ENCODE results near the gene DNAJB5.
"Not testable (repeated sequence)": the region's sequence is repeated elsewhere in the genome, so short reads cannot be mapped to it uniquely, and the experiment has no call there.

Gene DNAJB5
- total RNA-seq, result 1.6 to 5.7 (median 2.4) reads per million in 9 experiments

GRCh38 chr9:34989003-34989945, at the start of gene DNAJB5:
DNAJB5 (plus strand) TSS chr9:34989745; CDS start chr9:34990631, 886 bp downstream.
- H3K9me3 Mint-ChIP-seq, result no peaks in the 10 kb centered on the region
- H3K4me1 Mint-ChIP-seq (ENCODE audit: low read depth in 2 of 2), result peaks cover 27 to 34% of the 10 kb centered on the region in 2 donors
- DNase-seq (peak; percentile 96 to 98 (median 97)), ATAC-seq (replicated peaks) (peak; percentile 92)
- H3K36me3 Mint-ChIP-seq (ENCODE audit: insufficient read depth), result peaks cover 14% of the 10 kb centered on the region
- peak within 1 kb of the TSS; percentile 84 to 92 for H3K4me3 Mint-ChIP-seq
- H3K27ac Mint-ChIP-seq, result peak within 1 kb of the TSS; percentile 81 to 96
- H3K27me3 Mint-ChIP-seq, result peaks cover 0 to 13% of the 10 kb centered on the region in 2 donors

GRCh38 chr9:34939989-34940388, 49.6 kb upstream of the DNAJB5 start:
- not testable (repeated sequence) for H3K4me1 Mint-ChIP-seq (ENCODE audit: low read depth in 2 of 2); H3K36me3 Mint-ChIP-seq (ENCODE audit: insufficient read depth); DNase-seq; H3K4me3 Mint-ChIP-seq; H3K9me3 Mint-ChIP-seq; ATAC-seq (replicated peaks); H3K27ac Mint-ChIP-seq
- H3K27me3 Mint-ChIP-seq, result peaks cover 17 to 64% of the 10 kb centered on the region in 2 donors

GRCh38 chr9:34948451-34948850, 41.1 kb upstream of the DNAJB5 start:
- DNase-seq, result no peak
- Mint-ChIP-seq H3K4me3 (no peak overlapping the region), H3K36me3 (ENCODE audit: insufficient read depth) (no peaks in the 10 kb centered on the region)

GRCh38 chr9:34954225-34954624, 35.3 kb upstream of the DNAJB5 start:
- Mint-ChIP-seq H3K27me3 (peaks cover 51 to 52% of the 10 kb centered on the region in 2 donors), H3K36me3 (ENCODE audit: insufficient read depth) (no peaks in the 10 kb centered on the region), H3K4me1 (ENCODE audit: low read depth in 2 of 2) (peaks cover 0 to 1% of the 10 kb centered on the region in 2 donors), H3K27ac (no peak overlapping the region), H3K4me3 (no peak overlapping the region), H3K9me3 (no peaks in the 10 kb centered on the region)
- ATAC-seq (replicated peaks) (no peak), DNase-seq (no peak)

More at GRCh38 chr9:34948451-34948850, 41.1 kb upstream of the DNAJB5 start:
- Mint-ChIP-seq H3K27ac (no peak overlapping the region), H3K4me1 (ENCODE audit: low read depth in 2 of 2) (peaks cover 0 to 1% of the 10 kb centered on the region in 2 donors), H3K9me3 (no peaks in the 10 kb centered on the region), H3K27me3 (peaks cover 48 to 53% of the 10 kb centered on the region in 2 donors)
- no peak for ATAC-seq (replicated peaks)

GRCh38 chr9:34956066-34956465, 33.5 kb upstream of the DNAJB5 start:
- H3K36me3 Mint-ChIP-seq (ENCODE audit: insufficient read depth); H3K27ac Mint-ChIP-seq: not testable (repeated sequence)
- H3K27me3 Mint-ChIP-seq, result peaks cover 57 to 59% of the 10 kb centered on the region in 2 donors

GRCh38 chr9:34956648-34957047, 32.9 kb upstream of the DNAJB5 start:
- H3K4me1 Mint-ChIP-seq (ENCODE audit: low read depth in 2 of 2), result peaks cover 0 to 1% of the 10 kb centered on the region in 2 donors
- H3K36me3 Mint-ChIP-seq (ENCODE audit: insufficient read depth), result no peaks in the 10 kb centered on the region
- peaks cover 57 to 59% of the 10 kb centered on the region in 2 donors for H3K27me3 Mint-ChIP-seq
- H3K9me3 Mint-ChIP-seq, result no peaks in the 10 kb centered on the region
- ATAC-seq (replicated peaks), result no peak
- H3K4me3 Mint-ChIP-seq, result no peak overlapping the region
- DNase-seq, result no peak
- no peak overlapping the region for H3K27ac Mint-ChIP-seq

More at GRCh38 chr9:34956066-34956465, 33.5 kb upstream of the DNAJB5 start:
- not testable (repeated sequence) for H3K4me1 Mint-ChIP-seq (ENCODE audit: low read depth in 2 of 2); DNase-seq; H3K4me3 Mint-ChIP-seq; ATAC-seq (replicated peaks); H3K9me3 Mint-ChIP-seq

- peaks cover 55 to 63% of the 10 kb centered on the region in 2 donors for H3K27me3 Mint-ChIP-seq
- no peaks in the 10 kb centered on the region for H3K9me3 Mint-ChIP-seq
- H3K4me3 Mint-ChIP-seq, result peak within 1 kb of the TSS; percentile 48 to 58
These were observed 31.8 kb upstream of the DNAJB5 start, which contains the start of gene PHF24 for GRCh38 chr9:34957492-34958410. PHF24 (plus strand) TSS chr9:34958285; CDS start chr9:34971299, 13,014 bp downstream.

GRCh38 chr9:34958411-34958982, 31.0 kb upstream of the DNAJB5 start:
- H3K4me3 Mint-ChIP-seq, result peak overlapping the region in 1 of 2 donors; percentile 43
- peak in 1 of 3 experiments; percentile 4 for DNase-seq
- H3K9me3 Mint-ChIP-seq, result no peaks in the 10 kb centered on the region
- H3K27me3 Mint-ChIP-seq, result peaks cover 55 to 70% of the 10 kb centered on the region in 2 donors
- no peak for ATAC-seq (replicated peaks)
- no peaks in the 10 kb centered on the region for H3K36me3 Mint-ChIP-seq (ENCODE audit: insufficient read depth)
- peaks cover 0 to 1% of the 10 kb centered on the region in 2 donors for H3K4me1 Mint-ChIP-seq (ENCODE audit: low read depth in 2 of 2)
- H3K27ac Mint-ChIP-seq, result no peak overlapping the region

More at GRCh38 chr9:34957492-34958410, 31.8 kb upstream of the DNAJB5 start, which contains the start of gene PHF24:
- H3K27ac Mint-ChIP-seq, result no peak within 1 kb of the TSS
- no peaks in the 10 kb centered on the region for H3K36me3 Mint-ChIP-seq (ENCODE audit: insufficient read depth)
- H3K4me1 Mint-ChIP-seq (ENCODE audit: low read depth in 2 of 2), result peaks cover 0 to 1% of the 10 kb centered on the region in 2 donors
- DNase-seq (peak in 1 of 3 experiments; percentile 9), ATAC-seq (replicated peaks) (peak; percentile 85)

- DNase-seq (no peak), ATAC-seq (replicated peaks) (no peak)
- H3K36me3 Mint-ChIP-seq (ENCODE audit: insufficient read depth), result no peaks in the 10 kb centered on the region
- H3K27me3 Mint-ChIP-seq, result peaks cover 63 to 75% of the 10 kb centered on the region in 2 donors
- H3K4me1 Mint-ChIP-seq (ENCODE audit: low read depth in 2 of 2), result peaks cover 0 to 1% of the 10 kb centered on the region in 2 donors
- no peak overlapping the region for H3K4me3 Mint-ChIP-seq
- no peaks in the 10 kb centered on the region for H3K9me3 Mint-ChIP-seq
- H3K27ac Mint-ChIP-seq, result no peak overlapping the region
These were observed 30.1 kb upstream of the DNAJB5 start for GRCh38 chr9:34959461-34959860.

- Mint-ChIP-seq H3K27ac (no peak overlapping the region), H3K4me1 (ENCODE audit: low read depth in 2 of 2) (peaks cover 0 to 1% of the 10 kb centered on the region in 2 donors), H3K9me3 (no peaks in the 10 kb centered on the region), H3K36me3 (ENCODE audit: insufficient read depth) (peaks cover 2% of the 10 kb centered on the region), H3K27me3 (peaks cover 64 to 77% of the 10 kb centered on the region in 2 donors), H3K4me3 (no peak overlapping the region)
- ATAC-seq (replicated peaks) (no peak), DNase-seq (no peak)
These were observed 27.7 kb upstream of the DNAJB5 start for GRCh38 chr9:34961574-34962490.

GRCh38 chr9:34962546-34962945, 27.0 kb upstream of the DNAJB5 start:
- Mint-ChIP-seq H3K36me3 (ENCODE audit: insufficient read depth) (peaks cover 3% of the 10 kb centered on the region), H3K27ac (no peak overlapping the region), H3K27me3 (peaks cover 66 to 84% of the 10 kb centered on the region in 2 donors), H3K4me1 (ENCODE audit: low read depth in 2 of 2) (peaks cover 0 to 1% of the 10 kb centered on the region in 2 donors), H3K4me3 (no peak overlapping the region), H3K9me3 (no peaks in the 10 kb centered on the region)
- ATAC-seq (replicated peaks) (no peak), DNase-seq (no peak)

GRCh38 chr9:34963552-34963951, 26.0 kb upstream of the DNAJB5 start:
- Mint-ChIP-seq H3K27ac (no peak overlapping the region), H3K9me3 (no peaks in the 10 kb centered on the region), H3K4me3 (no peak overlapping the region), H3K36me3 (ENCODE audit: insufficient read depth) (peaks cover 3% of the 10 kb centered on the region), H3K27me3 (peaks cover 74 to 90% of the 10 kb centered on the region in 2 donors), H3K4me1 (ENCODE audit: low read depth in 2 of 2) (peaks cover 0 to under 1% of the 10 kb centered on the region in 2 donors)
- ATAC-seq (replicated peaks), result no peak
- DNase-seq, result no peak

Measured in effector memory CD8-positive, alpha-beta T cell (primary cell).